Measurements from ENCODE around the gene TBC1D12. TPM values are rescaled to one million over a fixed set of nuclear protein-coding genes. Genes with fewer than 3 reads are reported as not detected.
"Not testable (repeated sequence)": the region's sequence is repeated elsewhere in the genome, so short reads cannot be mapped to it uniquely, and the experiment has no call there.

TBC1D12 gene
- polyA plus RNA-seq, 1 donor from 2014 or later = 27.9 TPM

- no peak overlapping the region for H2AFZ ChIP-seq (ENCODE audit: low read depth, low read length)
- no peaks in the 10 kb centered on the region for H3K27me3 ChIP-seq (ENCODE audit: insufficient read depth, low read depth, low read length)
- peaks cover 20% of the 10 kb centered on the region for H3K79me2 ChIP-seq (replicated peaks; ENCODE audit: insufficient read depth, low read length)
- H3F3A ChIP-seq (ENCODE audit: insufficient read depth, low read length, poor library complexity, severe bottlenecking) = no peaks in the 10 kb centered on the region
- no peak overlapping the region for H3K4me2 ChIP-seq (ENCODE audit: low read length)
- H3K9me3 ChIP-seq (ENCODE audit: low read length) = no peaks in the 10 kb centered on the region
- TF ChIP-seq RAD21 (conservative IDR thresholded peaks at IDR 0.05) = no peak
- TF ChIP-seq EP300 (conservative IDR thresholded peaks at IDR 0.05; ENCODE audit: poor library complexity, severe bottlenecking) = no peak
- TF ChIP-seq POLR2AphosphoS5 (IDR thresholded peaks at IDR 0.05) = no peak
- TF ChIP-seq MXI1 (conservative IDR thresholded peaks at IDR 0.05; ENCODE audit: poor library complexity, severe bottlenecking) = no peak
- TF ChIP-seq TAF1 (IDR thresholded peaks at IDR 0.05; ENCODE audit: low read depth) = no peak
- TF ChIP-seq EZH2 (IDR thresholded peaks at IDR 0.05; ENCODE audit: borderline replicate concordance, insufficient read depth, low read length, poor library complexity, severe bottlenecking) = no peak
- no peak for TF ChIP-seq CTCF (IDR thresholded peaks at IDR 0.05; ENCODE audit: poor library complexity, severe bottlenecking)
- H3K9ac ChIP-seq (ENCODE audit: low read length) = no peak overlapping the region
- H3K4me3 ChIP-seq (ENCODE audit: low read length) = no peak overlapping the region
- H3K36me3 ChIP-seq (ENCODE audit: insufficient read depth, low read length) = no peaks in the 10 kb centered on the region
- H4K20me1 ChIP-seq (ENCODE audit: insufficient read depth) = no peaks in the 10 kb centered on the region
- H3K9me2 ChIP-seq (ENCODE audit: insufficient read depth, low read length) = no peaks in the 10 kb centered on the region
- no peak overlapping the region for H3K27ac ChIP-seq (ENCODE audit: low read length)
Measured at GRCh38 chr10:94549221-94549620, 146.9 kb downstream of the TBC1D12 start.

- H3K27me3 ChIP-seq (ENCODE audit: insufficient read depth, low read depth, low read length); H3F3A ChIP-seq (ENCODE audit: insufficient read depth, low read length, poor library complexity, severe bottlenecking); H3K27ac ChIP-seq (ENCODE audit: low read length); H3K36me3 ChIP-seq (ENCODE audit: insufficient read depth, low read length); H2AFZ ChIP-seq (ENCODE audit: low read depth, low read length); H3K9me3 ChIP-seq (ENCODE audit: low read length); H3K9ac ChIP-seq (ENCODE audit: low read length); H4K20me1 ChIP-seq (ENCODE audit: insufficient read depth); H3K9me2 ChIP-seq (ENCODE audit: insufficient read depth, low read length); H3K4me2 ChIP-seq (ENCODE audit: low read length); H3K79me2 ChIP-seq (replicated peaks; ENCODE audit: insufficient read depth, low read length); H3K4me3 ChIP-seq (ENCODE audit: low read length): not testable (repeated sequence)
Measured at GRCh38 chr10:94567714-94568307, 165.5 kb downstream of the TBC1D12 start.

DNA sequence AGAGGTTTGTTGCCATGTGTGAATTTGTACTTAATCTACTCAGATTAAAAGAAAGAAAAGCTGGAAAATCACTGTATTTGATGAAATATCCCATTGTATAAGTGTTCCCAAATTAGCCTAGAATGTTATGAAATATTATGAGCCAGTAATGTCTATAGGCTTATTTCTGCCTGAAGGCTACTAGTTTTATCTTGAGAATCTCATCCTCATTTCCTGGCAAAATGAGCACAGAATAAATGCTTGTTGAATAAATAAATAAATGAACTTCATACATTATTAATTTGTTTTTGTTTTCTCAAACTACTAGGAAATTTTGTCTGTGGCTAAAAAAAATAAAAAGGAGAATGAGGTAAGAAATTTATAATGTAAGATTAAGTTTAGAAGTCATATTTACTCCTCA is 168.7 kb downstream of the TBC1D12 start:
- H3K27ac ChIP-seq (ENCODE audit: low read length) = no peak overlapping the region
- no peak overlapping the region for H3K4me2 ChIP-seq (ENCODE audit: low read length)
- H3K9ac ChIP-seq (ENCODE audit: low read length) = no peak overlapping the region
- H3K9me2 ChIP-seq (ENCODE audit: insufficient read depth, low read length) = no peaks in the 10 kb centered on the region
- TF ChIP-seq MXI1 (conservative IDR thresholded peaks at IDR 0.05; ENCODE audit: poor library complexity, severe bottlenecking) (no peak), REST (IDR thresholded peaks at IDR 0.05; ENCODE audit: borderline replicate concordance) (no peak), EP300 (conservative IDR thresholded peaks at IDR 0.05; ENCODE audit: poor library complexity, severe bottlenecking) (no peak), POLR2AphosphoS5 (IDR thresholded peaks at IDR 0.05) (no peak), EZH2 (IDR thresholded peaks at IDR 0.05; ENCODE audit: borderline replicate concordance, insufficient read depth, low read length, poor library complexity, severe bottlenecking) (no peak), TAF1 (IDR thresholded peaks at IDR 0.05; ENCODE audit: low read depth) (no peak), SMC3 (conservative IDR thresholded peaks at IDR 0.05; ENCODE audit: poor library complexity) (no peak), CTCF (IDR thresholded peaks at IDR 0.05; ENCODE audit: poor library complexity, severe bottlenecking) (no peak), RAD21 (conservative IDR thresholded peaks at IDR 0.05) (no peak)
- no peaks in the 10 kb centered on the region for H3K36me3 ChIP-seq (ENCODE audit: insufficient read depth, low read length)
- H3K79me2 ChIP-seq (replicated peaks; ENCODE audit: insufficient read depth, low read length) = no peaks in the 10 kb centered on the region
- H4K20me1 ChIP-seq (ENCODE audit: insufficient read depth) = no peaks in the 10 kb centered on the region
- H3K4me3 ChIP-seq (ENCODE audit: low read length) = no peak overlapping the region
- no peak overlapping the region for H2AFZ ChIP-seq (ENCODE audit: low read depth, low read length)
- H3K9me3 ChIP-seq (ENCODE audit: low read length) = no peaks in the 10 kb centered on the region
- H3F3A ChIP-seq (ENCODE audit: insufficient read depth, low read length, poor library complexity, severe bottlenecking) = no peaks in the 10 kb centered on the region
- H3K27me3 ChIP-seq (ENCODE audit: insufficient read depth, low read depth, low read length) = no peaks in the 10 kb centered on the region
